ENCODE data around the gene FOXD4.
"Not testable (repeated sequence)": the region's sequence is repeated elsewhere in the genome, so short reads cannot be mapped to it uniquely, and the experiment has no call there.

- TF ChIP-seq USF2 (IDR thresholded peaks at IDR 0.05); POLR2A (IDR thresholded peaks at IDR 0.05; ENCODE audit: low read length); MAFK (IDR thresholded peaks at IDR 0.05; ENCODE audit: partially characterized antibody); POLR2AphosphoS2 (conservative IDR thresholded peaks at IDR 0.05; ENCODE audit: low read length); MAX (IDR thresholded peaks at IDR 0.05); JUNB (IDR thresholded peaks at IDR 0.05); CTCF (IDR thresholded peaks at IDR 0.05); RAD21 (conservative IDR thresholded peaks at IDR 0.05 in 1 of 2, IDR thresholded peaks at IDR 0.05 in 1 of 2); BHLHE40 (IDR thresholded peaks at IDR 0.05; ENCODE audit: low read depth, low read length); CHD2 (IDR thresholded peaks at IDR 0.05; ENCODE audit: low read length, partially characterized antibody); SREBF2 (IDR thresholded peaks at IDR 0.05): not testable (repeated sequence)
Observed at GRCh38 chr9:117144-117994, 848 bp downstream of the FOXD4 start.
